Lower leg skin (tissue), 3 donors: ENCODE results near the gene CEP250.

Experiments
- CTCF ChIP-seq, 3 donors: fragments of 450-650 bp; IDR thresholded peaks; one replicate each; pipeline ENCODE4 v1.5.1; 2016; ENCODE audit warnings: antibody characterized with exemption in 3 of 3, mild to moderate bottlenecking in 3 of 3, moderate library complexity in 2 of 3
- POLR2A ChIP-seq, 2 donors: fragments of 450-650 bp; IDR thresholded peaks; one replicate each; pipeline ENCODE4 v1.6.1; 2016 to 2017; ENCODE audit warnings: antibody characterized with exemption in 2 of 2, mild to moderate bottlenecking in 1 of 2, moderate library complexity in 1 of 2

GRCh38 chr20:35492352-35492751 lies 37.0 kb downstream of the CEP250 start:
- TF ChIP-seq CTCF (IDR thresholded peaks at IDR 0.05) (no peak), POLR2A (IDR thresholded peaks at IDR 0.05) (no peak)
